ENCODE measurements around the gene CAMK2N2.

CAMK2N2 gene

GRCh38 chr3:184211297-184211696 is 50.1 kb downstream of the CAMK2N2 start:
- DNase-seq: no peak

Data from NCI-H2227 treated with DMSO at 0.1 percent for 48 hours (cell line).